Progenitor cell of endocrine pancreas (in vitro differentiated cells): ENCODE data around the gene SLC39A7. TPM values are rescaled to one million over a fixed set of nuclear protein-coding genes. Genes with fewer than 3 reads are reported as not detected.

Experiments used
- DNase-seq: peaks from one replicate; pipeline ENCODE4 v3.0.0; 2021; ENCODE audit warnings: low spot score; ENCODE audit not compliant: unreplicated experiment
- H3K27ac Mint-ChIP-seq: 2 replicates; pipeline ENCODE4 v1.8.0; 2021; ENCODE audit warnings: mild to moderate bottlenecking, moderate library complexity, mixed read lengths
- H3K27me3 Mint-ChIP-seq: 2 replicates; pipeline ENCODE4 v1.8.0; 2021; ENCODE audit warnings: mixed read lengths
- H3K36me3 Mint-ChIP-seq: 2 replicates; pipeline ENCODE4 v1.8.0; 2022; ENCODE audit warnings: mixed read lengths; ENCODE audit not compliant: insufficient read depth
- H3K4me1 Mint-ChIP-seq: 2 replicates; pipeline ENCODE4 v1.8.0; 2021; ENCODE audit warnings: low read depth, mixed read lengths
- H3K4me3 Mint-ChIP-seq: 2 replicates; pipeline ENCODE4 v1.8.0; 2021; ENCODE audit warnings: low read depth, mild to moderate bottlenecking, moderate library complexity, mixed read lengths
- H3K9me3 Mint-ChIP-seq: 2 replicates; pipeline ENCODE4 v1.8.0; 2021; ENCODE audit warnings: low read depth, mixed read lengths
- CTCF ChIP-seq: fragments of 200-600 bp; sonication (generic); IDR thresholded peaks from one replicate; pipeline ENCODE4 v1.5.0; 2021; ENCODE audit warnings: antibody characterized with exemption, mild to moderate bottlenecking; ENCODE audit not compliant: unreplicated experiment
- total RNA-seq: library from RNA; stranded (reverse); gene quantifications from 2 replicates; pipeline ENCODE4 v1.2.1, GENCODE V29; 2021

Gene SLC39A7
- total RNA-seq, 1 donor from 2014 or later = 109 TPM

GRCh38 chr6:33213166-33213988 lies 12.7 kb downstream of the SLC39A7 start:
- Mint-ChIP-seq H3K4me3 (peak overlapping the region; percentile 75), H3K4me1 (peaks cover 20% of the 10 kb centered on the region), H3K36me3 (peaks cover 11% of the 10 kb centered on the region), H3K9me3 (no peaks in the 10 kb centered on the region), H3K27ac (peak overlapping the region; percentile 47), H3K27me3 (peaks cover 59% of the 10 kb centered on the region)
- TF ChIP-seq CTCF = no peak
- no peak for DNase-seq

DNA sequence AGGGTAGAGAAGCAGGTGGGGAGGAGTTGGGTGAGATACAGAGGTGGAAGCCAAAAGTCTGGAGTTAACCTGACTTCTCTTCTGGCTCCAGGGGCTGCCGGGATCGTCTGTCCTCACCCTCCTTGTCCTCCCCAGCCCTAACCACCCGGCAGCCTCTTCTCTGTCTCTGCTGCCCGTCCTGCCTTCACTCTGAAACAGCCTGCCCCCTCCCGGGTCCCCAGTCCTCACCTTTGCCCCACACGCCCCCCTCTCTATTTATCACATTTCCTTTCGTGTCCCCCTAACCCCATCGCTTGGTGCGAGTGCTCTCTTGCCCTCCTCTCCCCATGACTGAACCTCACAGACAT lies 13.3 kb downstream of the SLC39A7 start:
- peaks cover 17% of the 10 kb centered on the region for H3K4me1 Mint-ChIP-seq
- H3K4me3 Mint-ChIP-seq = peak overlapping the region; percentile 75
- H3K27me3 Mint-ChIP-seq = peaks cover 62% of the 10 kb centered on the region
- H3K36me3 Mint-ChIP-seq = peaks cover 11% of the 10 kb centered on the region
- TF ChIP-seq CTCF = no peak
- no peak for DNase-seq
- H3K27ac Mint-ChIP-seq = no peak overlapping the region
- no peaks in the 10 kb centered on the region for H3K9me3 Mint-ChIP-seq

GRCh38 chr6:33215271-33216116 lies 14.8 kb downstream of the SLC39A7 start:
- Mint-ChIP-seq H3K36me3 (peaks cover 6% of the 10 kb centered on the region), H3K27me3 (peaks cover 65% of the 10 kb centered on the region), H3K27ac (no peak overlapping the region), H3K4me1 (peaks cover 16% of the 10 kb centered on the region), H3K4me3 (no peak overlapping the region), H3K9me3 (no peaks in the 10 kb centered on the region)
- DNase-seq = no peak
- no peak for TF ChIP-seq CTCF

DNA sequence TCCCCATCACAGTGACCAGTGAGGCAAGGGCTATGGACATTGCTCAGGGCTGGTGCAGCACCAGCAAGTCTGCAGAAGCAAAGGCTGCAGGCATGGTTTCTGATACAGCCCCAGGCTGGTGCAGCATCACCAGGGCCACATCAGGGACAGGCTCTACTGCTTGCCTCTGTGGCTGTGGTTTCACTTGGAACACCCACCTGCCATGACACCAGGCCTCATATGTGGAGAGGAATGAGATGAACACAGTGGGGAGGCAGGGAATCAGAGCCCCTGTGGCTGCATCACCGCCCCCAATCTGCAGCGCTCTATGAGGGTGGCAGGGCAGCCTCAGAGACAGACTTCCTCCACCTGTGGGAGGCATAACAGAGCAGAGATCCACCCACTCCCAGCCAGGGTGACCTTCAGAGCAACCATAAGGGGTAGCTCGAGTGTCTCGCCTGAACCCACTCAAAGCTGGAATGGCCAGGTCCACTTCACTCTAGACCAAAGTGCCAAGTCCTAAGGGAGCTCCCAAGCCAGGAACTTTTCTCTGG lies 15.5 kb downstream of the SLC39A7 start:
- Mint-ChIP-seq H3K27ac (no peak overlapping the region), H3K36me3 (peaks cover 6% of the 10 kb centered on the region), H3K4me1 (peaks cover 16% of the 10 kb centered on the region), H3K9me3 (no peaks in the 10 kb centered on the region), H3K4me3 (no peak overlapping the region), H3K27me3 (peaks cover 65% of the 10 kb centered on the region)
- TF ChIP-seq CTCF = no peak
- DNase-seq = no peak

GRCh38 chr6:33217246-33217645 lies 16.6 kb downstream of the SLC39A7 start:
- no peak overlapping the region for H3K27ac Mint-ChIP-seq
- peaks cover 70% of the 10 kb centered on the region for H3K27me3 Mint-ChIP-seq
- peaks cover 16% of the 10 kb centered on the region for H3K4me1 Mint-ChIP-seq
- no peak for TF ChIP-seq CTCF
- DNase-seq = no peak
- peaks cover 3% of the 10 kb centered on the region for H3K36me3 Mint-ChIP-seq
- no peaks in the 10 kb centered on the region for H3K9me3 Mint-ChIP-seq
- H3K4me3 Mint-ChIP-seq = no peak overlapping the region
